MM.1S (cell line): ENCODE measurements around the gene SCIN.

Experiments used
- DNase-seq: peaks from one replicate; pipeline ENCODE4 v3.0.0-alpha.2; 2015
- H2AFZ ChIP-seq: fragments of 300-600 bp; sonication (generic); 2 replicates; pipeline ENCODE4 v1.6.0; 2016; ENCODE audit warnings: antibody characterized with exemption, low read length
- H3F3A ChIP-seq: fragments of 300-600 bp; sonication (generic); 2 replicates; pipeline ENCODE4 v1.6.1; 2016; ENCODE audit warnings: mild to moderate bottlenecking, antibody characterized with exemption, low read length, moderate library complexity, mixed read lengths; ENCODE audit not compliant: insufficient read depth
- H3K27ac ChIP-seq: fragments of 300-600 bp; sonication (generic); 2 replicates; pipeline ENCODE4 v1.5.1; 2016; ENCODE audit warnings: mild to moderate bottlenecking, low read length
- H3K27me3 ChIP-seq: fragments of 300-600 bp; sonication (generic); replicated peaks from 2 replicates; pipeline ENCODE4 v1.6.0; 2016; ENCODE audit warnings: low read length; ENCODE audit not compliant: insufficient read depth
- H3K36me3 ChIP-seq: fragments of 300-600 bp; sonication (generic); replicated peaks from 2 replicates; pipeline ENCODE4 v1.6.1; 2016; ENCODE audit warnings: mild to moderate bottlenecking, low read length, mixed read lengths; ENCODE audit not compliant: insufficient read depth
- H3K4me1 ChIP-seq: fragments of 300-600 bp; sonication (generic); 2 replicates; pipeline ENCODE4 v1.6.1; 2016; ENCODE audit warnings: low read length, mixed read lengths
- H3K4me2 ChIP-seq: fragments of 300-600 bp; sonication (generic); 2 replicates; pipeline ENCODE4 v1.6.0; 2016; ENCODE audit warnings: low read depth, low read length
- H3K4me3 ChIP-seq: fragments of 300-600 bp; sonication (generic); 2 replicates; pipeline ENCODE4 v1.5.1; 2016; ENCODE audit warnings: low read length, mixed read lengths
- H3K79me2 ChIP-seq: fragments of 300-600 bp; sonication (generic); 2 replicates; pipeline ENCODE4 v1.6.1; 2016; ENCODE audit warnings: mixed run types, low read length, mixed read lengths
- H3K9ac ChIP-seq: fragments of 300-600 bp; sonication (generic); 2 replicates; pipeline ENCODE4 v1.6.1; 2016; ENCODE audit warnings: low read length, mixed read lengths
- H3K9me2 ChIP-seq: fragments of 300-600 bp; sonication (generic); replicated peaks from 2 replicates; pipeline ENCODE4 v1.6.1; 2016; ENCODE audit warnings: mild to moderate bottlenecking, low read length, mixed read lengths; ENCODE audit not compliant: insufficient read depth
- H3K9me3 ChIP-seq: fragments of 300-600 bp; sonication (generic); replicated peaks from 2 replicates; pipeline ENCODE4 v1.6.1; 2016; ENCODE audit warnings: mild to moderate bottlenecking, low read length, mixed read lengths; ENCODE audit not compliant: insufficient read depth
- H4K20me1 ChIP-seq: fragments of 300-600 bp; sonication (generic); 2 replicates; pipeline ENCODE4 v1.6.1; 2016; ENCODE audit warnings: mild to moderate bottlenecking, low read length, moderate library complexity, mixed read lengths; ENCODE audit not compliant: insufficient read depth
- CTCF ChIP-seq: fragments of 300-600 bp; sonication (generic); IDR thresholded peaks from 2 replicates; pipeline ENCODE4 v1.5.1; 2016; ENCODE audit warnings: antibody characterized with exemption, low read length, mixed read lengths
- EZH2 ChIP-seq: fragments of 300-600 bp; sonication (generic); optimal IDR thresholded peaks from 2 replicates; pipeline ENCODE3; 2017; ENCODE audit warnings: low read depth, mild to moderate bottlenecking, antibody characterized with exemption, low read length, mixed read lengths
- EZH2phosphoT487 ChIP-seq: fragments of 300-600 bp; sonication (generic); IDR thresholded peaks from 2 replicates; pipeline ENCODE4 v1.6.1; 2018; ENCODE audit warnings: antibody characterized with exemption, low read length

SCIN gene

GRCh38 chr7:12578930-12579640 is 8.6 kb downstream of the SCIN start:
- Histone ChIP-seq H3K79me2 (no peaks in the 10 kb centered on the region), H4K20me1 (no peaks in the 10 kb centered on the region), H3F3A (no peaks in the 10 kb centered on the region), H3K27ac (no peak overlapping the region), H2AFZ (no peak overlapping the region), H3K27me3 (no peaks in the 10 kb centered on the region), H3K4me2 (no peak overlapping the region), H3K4me1 (no peaks in the 10 kb centered on the region), H3K36me3 (no peaks in the 10 kb centered on the region), H3K4me3 (no peak overlapping the region), H3K9me3 (no peaks in the 10 kb centered on the region), H3K9me2 (no peaks in the 10 kb centered on the region), H3K9ac (no peak overlapping the region)
- no peak for DNase-seq
- TF ChIP-seq EZH2phosphoT487 = no peak
- TF ChIP-seq EZH2 = no peak
- no peak for TF ChIP-seq CTCF

- no peak overlapping the region for H3K4me2 ChIP-seq
- H3K9me3 ChIP-seq = no peaks in the 10 kb centered on the region
- DNase-seq = no peak
- H3F3A ChIP-seq = no peaks in the 10 kb centered on the region
- no peaks in the 10 kb centered on the region for H3K79me2 ChIP-seq
- H4K20me1 ChIP-seq = no peaks in the 10 kb centered on the region
- H3K4me3 ChIP-seq = no peak overlapping the region
- H3K9ac ChIP-seq = no peak overlapping the region
- H3K9me2 ChIP-seq = no peaks in the 10 kb centered on the region
- no peaks in the 10 kb centered on the region for H3K36me3 ChIP-seq
- H2AFZ ChIP-seq = no peak overlapping the region
- TF ChIP-seq EZH2phosphoT487 (no peak), EZH2 (no peak), CTCF (no peak)
- peaks cover 7% of the 10 kb centered on the region; the same call in 1 of the 2 replicates for H3K4me1 ChIP-seq
- H3K27ac ChIP-seq = no peak overlapping the region
- H3K27me3 ChIP-seq = no peaks in the 10 kb centered on the region
These were observed 11.4 kb downstream of the SCIN start for GRCh38 chr7:12581897-12582296.

GRCh38 chr7:12582362-12582761 is 11.8 kb downstream of the SCIN start:
- H3F3A ChIP-seq = no peaks in the 10 kb centered on the region
- no peak overlapping the region for H3K9ac ChIP-seq
- H3K36me3 ChIP-seq = no peaks in the 10 kb centered on the region
- H3K27me3 ChIP-seq = no peaks in the 10 kb centered on the region
- H3K4me1 ChIP-seq = peaks cover 7% of the 10 kb centered on the region; the same call in 1 of the 2 replicates
- H3K9me3 ChIP-seq = no peaks in the 10 kb centered on the region
- H3K9me2 ChIP-seq = no peaks in the 10 kb centered on the region
- H4K20me1 ChIP-seq = no peaks in the 10 kb centered on the region
- H2AFZ ChIP-seq = no peak overlapping the region
- H3K4me3 ChIP-seq = no peak overlapping the region
- no peak overlapping the region for H3K27ac ChIP-seq
- no peak for TF ChIP-seq CTCF
- TF ChIP-seq EZH2 = no peak
- TF ChIP-seq EZH2phosphoT487 = no peak
- DNase-seq = no peak
- H3K4me2 ChIP-seq = no peak overlapping the region
- no peaks in the 10 kb centered on the region for H3K79me2 ChIP-seq
